GM21825 (cell line): ENCODE results near the gene TFDP3.

Experiments
- ATAC-seq: cut with Tn5 transposase; IDR thresholded peaks from one replicate; pipeline ENCODE4 v1.9.1; 2021; ENCODE audit warnings: mild to moderate bottlenecking, moderate library complexity; ENCODE audit not compliant: unreplicated experiment

TFDP3 gene

DNA sequence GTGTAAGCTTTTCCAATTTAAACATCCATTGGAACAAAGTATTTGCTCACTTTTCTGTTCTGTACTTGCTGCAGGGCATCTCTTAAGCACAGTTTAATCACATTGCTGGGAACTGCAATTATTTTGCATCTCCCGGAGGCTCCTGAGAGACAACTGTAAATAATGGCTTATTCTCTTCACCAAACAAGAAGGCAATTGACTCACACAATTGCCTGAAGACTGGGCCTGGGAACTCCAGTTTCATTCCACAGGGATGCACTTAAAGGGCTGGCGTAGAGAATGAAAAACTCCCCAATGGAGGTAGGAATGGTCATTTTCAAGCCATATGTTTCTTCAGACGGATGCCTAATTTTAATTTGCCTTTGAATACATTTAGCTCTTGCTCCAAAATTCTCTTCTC lies 29.5 kb downstream of the TFDP3 start:
- no peak for ATAC-seq

DNA sequence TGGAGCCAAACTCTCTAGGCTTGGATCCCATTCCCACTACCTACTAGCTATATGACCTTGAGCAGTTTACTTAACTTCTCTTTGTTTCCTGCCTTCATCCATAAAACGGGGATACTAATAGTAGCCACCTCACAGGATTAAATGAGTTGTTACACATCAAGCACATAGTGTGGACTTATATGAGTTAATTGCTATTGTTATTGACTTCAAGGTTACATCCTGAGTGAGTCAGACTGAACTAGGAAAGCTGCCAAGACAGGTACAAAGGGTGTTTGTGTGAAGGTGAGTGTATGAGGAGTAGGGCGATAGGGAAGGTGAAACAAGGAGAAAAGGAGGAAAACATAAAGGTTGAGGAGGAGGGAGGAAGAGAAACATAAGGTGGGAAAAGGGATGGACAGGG lies 32.2 kb downstream of the TFDP3 start:
- no peak for ATAC-seq

DNA sequence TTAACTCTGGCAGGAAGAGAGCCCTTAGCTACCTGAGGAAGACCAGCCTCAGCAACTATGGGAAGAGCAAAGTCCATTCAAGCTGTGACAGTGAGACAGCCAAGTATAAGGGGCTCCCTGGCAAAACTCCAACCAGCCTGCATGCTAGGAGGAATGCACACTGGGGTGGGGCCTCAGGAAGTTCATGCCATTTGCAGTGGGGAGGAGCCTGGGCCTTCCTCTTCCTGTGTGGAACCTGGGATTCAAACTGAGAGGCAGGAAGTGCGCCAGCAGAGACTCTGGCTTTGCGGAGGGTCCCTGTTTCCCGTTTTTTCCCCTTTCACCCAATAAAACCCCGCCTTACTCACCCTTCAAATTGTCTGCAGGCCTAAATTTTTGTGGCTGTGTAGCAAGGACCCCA lies 33.0 kb downstream of the TFDP3 start:
- no peak for ATAC-seq

DNA sequence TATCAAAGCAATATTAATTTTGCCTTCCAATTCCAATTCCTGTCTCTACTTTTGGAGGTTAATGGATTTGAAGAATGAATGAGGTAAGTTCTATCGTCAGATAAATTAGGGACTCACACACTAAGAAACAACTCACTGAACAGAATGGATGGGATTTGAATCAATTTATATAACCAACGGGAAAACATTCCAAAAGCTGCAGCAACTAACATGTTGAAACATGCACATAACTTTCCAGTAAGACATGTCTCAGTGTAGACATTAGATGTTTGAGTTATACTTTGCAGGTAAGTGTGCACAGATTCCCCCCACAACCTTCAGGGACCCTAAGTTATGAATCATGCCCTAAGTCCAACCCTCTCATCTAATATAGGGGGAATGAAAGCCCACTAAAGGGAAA lies 34.3 kb downstream of the TFDP3 start:
- no peak for ATAC-seq

DNA sequence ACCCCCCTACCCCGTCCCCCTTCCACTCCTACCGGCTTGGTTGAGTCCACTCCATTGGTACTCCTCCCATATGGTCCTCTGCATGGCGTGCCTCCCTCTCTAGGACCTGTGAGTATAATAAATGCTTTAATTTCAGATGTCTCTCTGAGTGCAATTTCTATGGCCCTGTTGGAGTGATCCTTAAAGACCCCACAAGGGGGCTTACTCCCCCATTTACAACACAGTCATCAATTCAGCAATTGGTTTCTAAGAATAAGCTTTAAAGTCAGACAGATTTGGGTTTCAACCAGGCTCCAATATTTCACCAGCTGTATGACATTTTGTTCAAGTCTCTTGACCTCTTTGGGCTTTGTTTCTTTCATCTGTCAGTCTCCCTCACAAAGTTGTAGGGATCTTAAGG lies 38.7 kb downstream of the TFDP3 start:
- ATAC-seq, result no peak

DNA sequence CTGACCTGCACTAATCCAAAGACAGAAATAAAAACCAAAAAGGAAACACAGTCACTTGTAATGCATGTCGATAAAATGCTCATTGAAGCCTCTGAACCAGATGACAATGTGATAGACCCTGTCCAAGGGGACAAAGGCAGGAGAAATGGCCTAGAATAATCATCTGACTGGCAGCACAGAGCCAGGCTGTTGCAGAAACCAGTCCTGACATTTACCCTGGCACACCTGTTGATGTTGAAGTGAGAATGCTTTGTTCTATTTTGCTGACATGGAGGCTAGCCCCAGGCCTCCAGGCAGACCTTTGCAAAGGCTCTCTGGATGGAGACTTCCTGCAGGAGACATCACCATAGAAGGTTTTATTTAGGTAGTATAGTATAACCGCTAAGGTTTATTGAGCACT lies 41.0 kb downstream of the TFDP3 start:
- ATAC-seq, result no peak

DNA sequence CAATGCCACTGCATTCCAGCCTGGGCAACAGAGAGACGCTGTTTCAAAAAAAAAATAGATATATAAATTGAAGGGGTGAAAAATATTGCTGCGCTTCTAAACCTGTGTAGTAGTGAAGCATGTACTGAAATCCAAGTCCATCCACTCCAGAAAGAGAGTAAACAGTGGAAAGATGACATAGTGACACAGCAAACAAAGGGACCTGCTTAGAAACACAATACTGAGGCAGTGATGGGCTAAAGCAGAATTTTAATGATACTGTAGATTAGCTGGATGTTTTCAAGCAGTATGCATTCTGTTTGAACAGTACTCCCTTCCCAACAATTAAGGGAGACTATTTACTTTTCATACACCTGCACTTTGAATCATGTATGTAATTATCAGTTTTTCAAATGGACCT lies 42.5 kb downstream of the TFDP3 start:
- ATAC-seq, result no peak

DNA sequence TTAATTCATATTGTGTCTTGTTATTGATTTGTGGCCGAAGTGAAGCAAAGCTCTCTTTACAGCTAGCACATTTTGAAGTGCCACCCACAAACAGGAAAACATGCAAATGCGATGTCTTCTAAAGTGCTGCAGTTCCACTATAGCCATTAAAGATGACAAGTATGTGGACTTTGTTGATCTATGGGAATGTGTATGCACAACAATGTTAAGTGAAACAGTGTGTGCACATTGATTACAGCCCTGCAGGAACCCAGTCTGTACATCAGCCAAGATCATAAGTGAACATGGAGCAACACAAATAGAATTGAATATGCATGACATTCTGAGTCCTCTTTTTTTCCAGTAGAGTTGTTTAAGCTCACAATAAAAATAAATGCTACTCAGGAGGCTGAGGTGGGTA lies 43.0 kb downstream of the TFDP3 start:
- ATAC-seq, result no peak

DNA sequence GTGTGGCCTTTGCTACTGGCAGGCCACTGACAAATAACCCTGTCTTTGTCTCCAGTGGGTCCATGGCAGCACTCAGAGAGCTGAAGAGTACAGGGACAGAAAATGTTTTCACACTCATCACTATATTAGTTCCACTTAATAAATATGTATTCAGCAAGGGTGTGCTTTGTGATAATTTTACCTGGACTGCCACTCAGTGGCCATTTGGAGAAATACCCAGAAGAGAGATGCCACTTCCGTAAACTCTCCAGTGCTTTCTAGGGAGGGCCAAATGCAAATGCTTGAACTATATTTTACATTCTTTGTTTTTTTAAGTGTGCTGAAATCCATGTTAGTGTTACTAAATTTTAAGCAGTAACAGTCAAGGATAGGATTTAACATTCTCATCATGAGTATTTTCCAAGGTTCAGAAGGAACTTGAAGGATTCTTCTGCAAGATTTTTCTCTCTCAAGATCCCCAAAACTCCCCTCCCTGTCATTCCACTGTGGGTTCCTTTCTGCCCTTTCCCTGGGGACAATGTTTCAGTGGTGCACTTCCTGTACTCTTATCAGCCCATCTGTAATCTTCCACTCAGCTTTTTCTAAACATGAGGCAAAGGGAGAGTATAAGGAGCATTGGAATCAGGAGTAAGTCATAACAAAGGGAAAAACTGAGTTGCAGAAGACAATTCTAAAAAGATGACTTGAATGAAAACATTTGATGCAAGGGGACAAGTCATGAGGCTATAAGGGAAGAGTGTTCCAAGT lies 46.0 kb downstream of the TFDP3 start:
- ATAC-seq, result no peak
